Mesendoderm (in vitro differentiated cells): Measurements from ENCODE around the gene SLC38A2.

Source experiments
- DNase-seq: peaks from one replicate; pipeline ENCODE4 v3.0.0; 2013
- H2AK5ac ChIP-seq: 2 replicates; pipeline ENCODE4 v1.6.1; 2013; ENCODE audit warnings: low read length, inconsistent platforms
- H2BK120ac ChIP-seq: 2 replicates; pipeline ENCODE4 v1.6.1; 2013; ENCODE audit warnings: low read depth, mild to moderate bottlenecking, low read length, moderate library complexity, mixed read lengths
- H2BK15ac ChIP-seq: replicated peaks from 2 replicates; pipeline ENCODE4 v1.6.1; 2013; ENCODE audit warnings: low read depth, mild to moderate bottlenecking, moderate library complexity
- H2BK5ac ChIP-seq: 2 replicates; pipeline ENCODE4 v1.6.1; 2013; ENCODE audit warnings: low read length, inconsistent platforms
- H3K18ac ChIP-seq: 2 replicates; pipeline ENCODE4 v1.6.1; 2013; ENCODE audit warnings: mild to moderate bottlenecking, low read length, mixed read lengths
- H3K23ac ChIP-seq: one replicate; pipeline ENCODE4 v1.6.1; 2013; ENCODE audit warnings: low read length
- H3K27ac ChIP-seq: 2 replicates; pipeline ENCODE4 v1.5.1; 2013; ENCODE audit warnings: low read depth, mild to moderate bottlenecking, inconsistent platforms, low read length, moderate library complexity
- H3K27me3 ChIP-seq: 2 replicates; pipeline ENCODE4 v1.6.1; 2013; ENCODE audit warnings: low read length, control low read depth, mild to moderate bottlenecking, inconsistent platforms; ENCODE audit not compliant: insufficient read depth, poor library complexity
- H3K36me3 ChIP-seq: 2 replicates; pipeline ENCODE4 v1.6.1; 2013; ENCODE audit warnings: low read length, inconsistent platforms; ENCODE audit not compliant: control insufficient read depth, insufficient read depth
- H3K4ac ChIP-seq: one replicate; pipeline ENCODE4 v1.6.1; 2013; ENCODE audit warnings: low read depth, mild to moderate bottlenecking, low read length, moderate library complexity
- H3K4me1 ChIP-seq: 2 replicates; pipeline ENCODE4 v1.6.1; 2013; ENCODE audit warnings: low read depth, low read length, inconsistent platforms; ENCODE audit not compliant: control insufficient read depth
- H3K4me2 ChIP-seq: 2 replicates; pipeline ENCODE4 v1.6.1; 2013; ENCODE audit warnings: low read length
- H3K4me3 ChIP-seq: 2 replicates; pipeline ENCODE4 v1.5.1; 2013; ENCODE audit warnings: mild to moderate bottlenecking, low read length
- H3K56ac ChIP-seq: one replicate; pipeline ENCODE4 v1.6.1; 2013; ENCODE audit warnings: low read length
- H3K79me1 ChIP-seq: 2 replicates; pipeline ENCODE4 v1.6.1; 2013; ENCODE audit warnings: low read length, inconsistent platforms
- H3K79me2 ChIP-seq: 2 replicates; pipeline ENCODE4 v1.6.1; 2013; ENCODE audit warnings: mild to moderate bottlenecking, low read length; ENCODE audit not compliant: control insufficient read depth, insufficient read depth
- H3K9ac ChIP-seq: 2 replicates; pipeline ENCODE4 v1.6.1; 2013; ENCODE audit warnings: low read length, inconsistent platforms
- H4K5ac ChIP-seq: one replicate; pipeline ENCODE4 v1.6.1; 2013; ENCODE audit warnings: low read length
- H4K8ac ChIP-seq: one replicate; pipeline ENCODE4 v1.6.1; 2013; ENCODE audit warnings: low read depth, mild to moderate bottlenecking, control low read depth, low read length, moderate library complexity
- WGBS: extraction: QIAGEN DNeasy Blood & Tissue Kit; methylation state at CpG from one replicate; pipeline ENCODE4 v1.1.7; 2013; ENCODE audit warnings: low lambda C conversion rate, missing lambda C conversion rate; ENCODE audit not compliant: insufficient coverage; ENCODE audit errors: extremely low coverage; 5-methylcytosine and 5-hydroxymethylcytosine counted together

SLC38A2 gene

DNA sequence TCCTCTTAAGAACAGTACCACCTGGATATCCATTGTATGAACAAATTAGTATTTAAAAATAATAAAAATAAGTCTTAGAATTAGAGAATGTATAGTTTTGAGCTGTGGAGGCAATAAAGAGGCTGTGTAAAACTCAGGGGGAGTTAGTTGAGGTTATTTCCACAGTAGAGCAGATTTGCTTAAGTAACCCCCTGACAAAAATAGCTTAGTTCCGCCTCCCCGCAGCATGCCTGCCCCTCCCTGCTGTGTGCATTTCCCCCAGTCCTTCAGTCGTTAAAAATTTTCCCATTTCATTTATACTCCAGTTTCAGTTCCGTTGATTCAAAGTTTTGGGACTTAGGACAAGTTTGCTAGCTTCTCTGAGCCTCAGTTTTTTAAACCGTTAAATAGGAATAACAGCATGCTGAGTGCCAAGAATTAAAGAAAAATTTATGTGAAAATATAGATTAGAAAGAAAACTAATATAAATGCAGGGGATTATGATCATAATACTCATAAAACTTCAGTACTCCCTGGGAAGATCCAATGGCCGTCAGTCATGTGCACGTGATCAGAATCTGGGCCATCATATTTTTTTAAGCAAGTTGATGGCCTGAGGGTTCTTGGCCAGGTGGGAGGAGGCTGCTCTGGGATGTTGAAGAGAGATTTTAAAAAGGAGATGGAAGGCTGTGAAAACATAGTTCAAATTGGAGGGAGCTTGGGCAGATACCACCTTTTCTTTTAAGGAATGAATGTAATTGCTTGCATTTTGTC, 14.5 kb upstream of the SLC38A2 start:
- H3K23ac ChIP-seq = no peak overlapping the region
- H2BK120ac ChIP-seq = no peak overlapping the region
- peaks cover 14% of the 10 kb centered on the region for H3K4me1 ChIP-seq
- H3K56ac ChIP-seq = peak overlapping the region; percentile 49
- no peak overlapping the region for H4K8ac ChIP-seq
- H3K79me2 ChIP-seq = no peaks in the 10 kb centered on the region
- H3K27me3 ChIP-seq = no peaks in the 10 kb centered on the region
- H3K4ac ChIP-seq = no peak overlapping the region
- no peak overlapping the region for H2BK15ac ChIP-seq
- no peak overlapping the region for H3K4me3 ChIP-seq
- no peak overlapping the region for H2AK5ac ChIP-seq
- DNase-seq = peak; percentile 67
- no peaks in the 10 kb centered on the region for H3K36me3 ChIP-seq
- no peak overlapping the region for H4K5ac ChIP-seq
- peak overlapping the region; percentile 21 for H3K18ac ChIP-seq
- no peaks in the 10 kb centered on the region for H3K79me1 ChIP-seq
- H3K27ac ChIP-seq = peak overlapping the region; percentile 87
- H2BK5ac ChIP-seq = peak overlapping the region; percentile 51
- H3K4me2 ChIP-seq = no peak overlapping the region
- WGBS = no CpG with 5 or more reads among the region's 7 CpGs
- H3K9ac ChIP-seq = peak overlapping the region; percentile 3

DNA sequence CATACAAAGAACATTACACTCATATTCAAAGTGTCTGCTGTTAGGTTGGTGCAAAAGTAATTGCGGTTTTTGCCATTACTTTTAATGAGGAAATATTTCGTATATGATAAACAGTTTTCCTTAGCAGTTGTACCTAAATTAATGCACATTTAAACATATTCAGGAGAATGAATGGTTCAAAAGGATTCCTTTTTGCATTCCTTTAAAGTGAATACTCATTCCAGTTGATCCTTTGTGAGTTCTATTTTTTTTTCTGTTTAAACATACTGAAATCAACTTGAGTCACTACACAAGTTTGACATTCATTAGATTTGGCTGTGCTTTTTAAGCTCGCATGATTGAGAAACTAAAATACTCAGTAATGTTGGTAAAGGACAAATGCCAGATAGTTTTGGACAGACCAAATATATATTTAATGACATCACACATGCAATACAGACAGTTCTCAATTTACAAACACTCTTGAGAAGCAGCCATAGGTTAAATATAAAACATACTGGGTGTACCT, 13.8 kb upstream of the SLC38A2 start:
- H3K9ac ChIP-seq = no peak overlapping the region

DNA sequence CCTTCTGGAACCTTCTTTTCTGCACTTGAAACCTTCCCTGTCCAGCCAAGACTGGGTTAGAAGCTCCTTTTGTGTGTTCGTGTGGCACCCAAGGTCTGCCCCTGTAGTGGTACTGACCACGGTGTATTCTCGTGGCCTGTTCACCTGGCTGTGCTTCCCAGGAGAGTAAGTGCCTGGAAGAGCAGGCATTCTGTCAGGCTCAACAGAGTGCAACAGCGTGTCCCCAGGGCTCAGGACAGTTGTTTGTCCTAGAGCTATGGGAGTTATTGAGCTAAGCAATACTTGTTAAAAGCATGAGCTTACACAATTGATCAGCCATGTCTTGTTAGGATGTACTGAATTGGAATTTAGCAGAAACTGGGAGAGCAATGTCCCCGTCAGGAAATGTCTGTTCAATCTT, 12.9 kb upstream of the SLC38A2 start:
- no peak overlapping the region for H3K4me3 ChIP-seq
- peak overlapping the region; percentile 14 for H3K27ac ChIP-seq
- H2BK5ac ChIP-seq = peak overlapping the region; percentile 66
- H3K18ac ChIP-seq = peak overlapping the region; percentile 75
- H3K4ac ChIP-seq = peak overlapping the region; percentile 43
- H2AK5ac ChIP-seq = peak overlapping the region; percentile 4
- H3K23ac ChIP-seq = no peak overlapping the region
- H3K79me1 ChIP-seq = no peaks in the 10 kb centered on the region
- no CpG with 5 or more reads among the region's 5 CpGs for WGBS
- no peaks in the 10 kb centered on the region for H3K36me3 ChIP-seq
- H3K4me1 ChIP-seq = peaks cover 8% of the 10 kb centered on the region
- peak overlapping the region; percentile 62 for H3K56ac ChIP-seq
- H3K4me2 ChIP-seq = no peak overlapping the region
- H2BK120ac ChIP-seq = peak overlapping the region; percentile 54
- H4K5ac ChIP-seq = no peak overlapping the region
- H3K9ac ChIP-seq = peak overlapping the region; percentile 4
- no peaks in the 10 kb centered on the region for H3K79me2 ChIP-seq
- H3K27me3 ChIP-seq = no peaks in the 10 kb centered on the region
- H2BK15ac ChIP-seq = peak overlapping the region; percentile 87
- H4K8ac ChIP-seq = no peak overlapping the region
- DNase-seq = peak; percentile 65

More for the DNA sequence above, 13.8 kb upstream of the SLC38A2 start:
- Histone ChIP-seq H3K4me3 (no peak overlapping the region), H3K4me2 (no peak overlapping the region), H3K23ac (no peak overlapping the region), H3K27me3 (no peaks in the 10 kb centered on the region), H3K56ac (no peak overlapping the region), H3K4me1 (peaks cover 14% of the 10 kb centered on the region), H4K5ac (no peak overlapping the region), H2BK15ac (no peak overlapping the region), H3K36me3 (no peaks in the 10 kb centered on the region), H3K79me2 (no peaks in the 10 kb centered on the region), H2AK5ac (no peak overlapping the region), H3K27ac (no peak overlapping the region), H2BK5ac (no peak overlapping the region), H3K18ac (no peak overlapping the region), H3K79me1 (no peaks in the 10 kb centered on the region), H4K8ac (no peak overlapping the region), H2BK120ac (no peak overlapping the region), H3K4ac (no peak overlapping the region)
- WGBS = no CpG with 5 or more reads among the region's 3 CpGs
- no peak for DNase-seq

DNA sequence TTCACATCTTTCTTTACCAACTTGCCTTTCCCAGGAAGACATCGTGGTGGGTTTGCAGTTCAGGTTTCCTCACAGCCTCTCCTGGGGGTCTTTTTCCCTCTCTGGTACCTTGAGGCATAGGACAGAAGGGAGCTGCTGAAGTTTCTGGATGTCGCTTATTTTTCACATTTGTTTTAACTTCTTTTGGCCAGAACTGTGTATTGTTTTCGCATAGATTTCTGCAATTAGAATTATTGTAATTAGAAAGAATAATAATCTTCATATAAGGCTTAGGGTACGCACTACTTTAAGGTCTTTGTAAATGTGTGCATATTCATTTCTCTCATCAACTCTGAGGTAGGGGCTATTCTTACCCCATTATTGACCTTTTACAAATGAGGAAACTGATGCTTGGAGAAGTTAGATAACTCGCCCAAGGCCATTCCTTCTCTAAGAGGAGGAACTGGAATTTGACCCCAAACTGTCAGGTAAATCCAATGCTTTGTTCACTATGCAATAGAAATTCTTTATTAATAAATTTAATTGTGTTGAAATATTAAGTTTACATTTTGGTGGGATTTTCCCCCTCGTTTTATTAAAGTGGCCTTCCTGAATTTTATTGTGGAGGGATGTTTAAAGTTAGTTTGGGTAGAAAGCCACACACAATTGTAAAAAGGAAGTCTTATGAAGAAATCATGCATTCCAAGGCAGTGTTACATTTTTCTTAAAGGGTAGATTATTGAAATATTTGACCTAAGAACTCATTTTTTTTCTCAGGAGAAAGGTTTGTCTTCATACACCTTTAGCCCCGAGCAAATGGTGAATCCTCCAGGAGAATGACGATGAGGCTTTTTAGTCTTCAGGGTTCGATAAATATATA, 12.1 kb upstream of the SLC38A2 start:
- no peak overlapping the region for H3K23ac ChIP-seq

DNA sequence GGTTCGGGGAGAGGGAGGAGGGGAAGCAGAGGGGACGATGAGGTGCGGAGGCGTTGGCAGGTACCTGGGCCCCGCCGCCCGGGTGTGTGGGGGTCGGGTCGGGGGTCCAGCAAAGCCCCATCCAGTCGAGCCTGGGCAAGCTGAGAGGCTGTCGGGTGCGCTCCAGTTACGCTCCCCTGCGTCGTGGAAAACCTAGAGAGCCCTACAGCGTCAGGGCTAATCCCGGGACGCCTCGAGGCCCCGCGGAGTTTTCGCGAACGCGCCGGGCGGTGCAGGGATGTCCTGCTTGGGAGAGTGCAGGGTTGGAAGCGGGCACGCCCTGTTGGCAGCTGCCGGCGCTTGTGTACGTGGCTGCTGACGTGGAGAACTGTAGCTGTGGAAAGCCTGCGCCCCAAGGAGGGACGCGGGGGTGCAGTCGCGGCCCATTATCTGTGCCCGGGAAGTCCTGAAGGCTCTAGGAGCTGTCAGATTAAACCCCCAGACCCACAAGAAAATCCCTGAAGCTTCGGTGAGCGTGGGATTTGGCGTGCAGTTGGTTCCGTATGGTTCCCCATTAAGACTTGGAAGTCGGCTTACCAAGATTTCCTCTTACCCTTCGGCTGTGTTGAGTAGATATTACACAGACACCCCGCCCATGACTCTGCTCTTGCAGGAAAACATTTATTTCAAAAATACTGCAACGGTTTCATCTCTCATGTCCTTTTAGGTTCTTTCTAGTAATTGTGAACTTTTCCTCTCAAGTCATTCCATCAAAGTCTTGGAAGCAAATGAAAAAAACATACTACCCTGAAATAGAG, 11.3 kb upstream of the SLC38A2 start:
- Histone ChIP-seq H3K56ac (peak overlapping the region; percentile 98), H4K5ac (no peak overlapping the region), H3K23ac (no peak overlapping the region), H3K4me2 (peak overlapping the region; percentile 69), H3K4me1 (peaks cover 8% of the 10 kb centered on the region), H3K79me2 (no peaks in the 10 kb centered on the region), H2BK5ac (peak overlapping the region; percentile 92), H2BK15ac (peak overlapping the region; percentile 23), H3K9ac (peak overlapping the region; percentile 97), H3K4ac (peak overlapping the region; percentile 93), H3K27me3 (no peaks in the 10 kb centered on the region), H3K36me3 (no peaks in the 10 kb centered on the region), H3K4me3 (peak overlapping the region; percentile 76), H3K79me1 (no peaks in the 10 kb centered on the region), H2BK120ac (peak overlapping the region; percentile 68), H3K27ac (peak overlapping the region; percentile 95), H2AK5ac (no peak overlapping the region), H3K18ac (peak overlapping the region; percentile 32), H4K8ac (peak overlapping the region; percentile 2)
- peak; percentile 75 for DNase-seq
- no CpG with 5 or more reads among the region's 47 CpGs for WGBS

More for the DNA sequence above, 12.1 kb upstream of the SLC38A2 start:
- Histone ChIP-seq H3K36me3 (no peaks in the 10 kb centered on the region), H3K18ac (peak overlapping the region; percentile 32), H3K4me1 (peaks cover 8% of the 10 kb centered on the region), H3K56ac (peak overlapping the region; percentile 98), H3K79me1 (no peaks in the 10 kb centered on the region), H3K4me2 (peak overlapping the region; percentile 69), H2AK5ac (no peak overlapping the region), H2BK5ac (peak overlapping the region; percentile 92), H2BK120ac (no peak overlapping the region), H3K27me3 (no peaks in the 10 kb centered on the region), H2BK15ac (peak overlapping the region; percentile 23), H3K4ac (peak overlapping the region; percentile 93), H4K5ac (no peak overlapping the region), H4K8ac (no peak overlapping the region), H3K79me2 (no peaks in the 10 kb centered on the region), H3K4me3 (peak overlapping the region; percentile 76), H3K9ac (peak overlapping the region; percentile 97), H3K27ac (peak overlapping the region; percentile 95)
- no CpG with 5 or more reads among the region's 9 CpGs for WGBS
- DNase-seq = no peak
